Measurements from ENCODE around the gene TLR3. TPM values are rescaled to one million over a fixed set of nuclear protein-coding genes. Genes with fewer than 3 reads are reported as not detected.

Gene TLR3
- total and polyA plus RNA-seq, 2 of the 8 experiments (the other 6 are each of a cell fraction or from before 2014, with no cell fraction given), result 1.00 to 2.6 TPM

DNA sequence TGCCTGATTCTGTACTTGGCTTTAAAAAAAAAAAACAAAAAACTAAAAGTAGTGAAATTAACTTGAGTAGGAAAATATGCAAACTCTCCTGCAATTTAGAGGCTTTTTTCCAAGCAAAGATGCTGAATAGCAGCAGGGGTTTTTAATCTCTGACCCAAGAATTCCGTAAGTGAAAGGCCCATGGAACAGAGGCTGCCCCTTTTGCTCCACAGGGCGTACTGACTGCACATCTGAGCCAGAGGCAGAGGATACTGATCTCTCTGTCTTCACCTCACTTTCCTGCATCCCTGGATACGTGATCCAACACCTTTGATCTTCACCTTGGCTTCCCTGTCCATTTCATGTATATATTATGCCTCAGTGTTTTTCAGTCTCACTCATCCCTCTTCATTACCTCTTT is 39.4 kb downstream of the TLR3 start:
- Histone ChIP-seq H2BK120ac (replicated peaks; ENCODE audit: low read depth, low read length) (no peak overlapping the region), H3K56ac (replicated peaks; ENCODE audit: insufficient read length, low read depth, low read length) (no peak overlapping the region), H3K4me1 (replicated peaks in 1 of 4; ENCODE audit: control insufficient read depth in 3 of 4, insufficient read depth in 4 of 4, low read length in 3 of 4) (peaks cover 0 to 10% (median 4%) of the 10 kb centered on the region in 4 experiments; a peak in 4 of 7 replicates), H4K5ac (ENCODE audit: insufficient read length, low read depth, low read length) (no peak overlapping the region), H3K23ac (ENCODE audit: insufficient read length) (no peak overlapping the region), H3K4me3 (ENCODE audit: extremely low read depth in 1 of 4, insufficient read depth in 2 of 4, low read depth in 3 of 4, low read length in 4 of 4) (no peak overlapping the region), H3K79me2 (ENCODE audit: control insufficient read depth in 1 of 2, insufficient read depth in 2 of 2, low read length in 2 of 2) (no peaks in the 10 kb centered on the region), H2AK5ac (ENCODE audit: low read depth, low read length) (no peak overlapping the region), H2BK20ac (ENCODE audit: low read length) (peak overlapping the region; percentile 72; the same call in 1 of the 2 replicates), H4K91ac (replicated peaks; ENCODE audit: insufficient read length, low read length) (no peak overlapping the region), H3K36me3 (ENCODE audit: control insufficient read depth in 2 of 4, insufficient read depth in 4 of 4, low read length in 3 of 4) (no peaks in the 10 kb centered on the region), H2BK12ac (ENCODE audit: low read depth, low read length) (no peak overlapping the region), H3K9ac (replicated peaks in 1 of 4; ENCODE audit: extremely low read depth in 1 of 4, low read depth in 3 of 4, low read length in 3 of 4) (no peak overlapping the region), H3K14ac (ENCODE audit: insufficient read length) (no peak overlapping the region), H2BK5ac (ENCODE audit: low read depth, low read length) (no peak overlapping the region), H4K20me1 (replicated peaks in 1 of 2; ENCODE audit: control insufficient read depth in 1 of 2, insufficient read depth in 2 of 2, low read length in 2 of 2) (peaks cover 0 to 2% of the 10 kb centered on the region in 2 experiments), H4K8ac (ENCODE audit: extremely low read depth, insufficient read depth, low read length) (no peak overlapping the region), H3K79me1 (ENCODE audit: low read depth, low read length) (no peaks in the 10 kb centered on the region), H3K27me3 (replicated peaks in 1 of 4; ENCODE audit: control insufficient read depth in 3 of 4, extremely low read depth in 1 of 4, insufficient read depth in 3 of 4, low read length in 3 of 4) (peaks cover 5 to 27% (median 22%) of the 10 kb centered on the region in 4 experiments; a peak in 6 of 7 replicates), H2AFZ (ENCODE audit: low read length) (no peak overlapping the region), H3K18ac (ENCODE audit: extremely low read depth, low read length) (no peak overlapping the region), H3K23me2 (ENCODE audit: low read depth, low read length) (peaks cover 7% of the 10 kb centered on the region; the same call in 1 of the 2 replicates), H3K4me2 (ENCODE audit: insufficient read depth in 1 of 2, low read depth in 2 of 2, low read length in 2 of 2) (no peak overlapping the region), H3K9me3 (ENCODE audit: insufficient read depth in 2 of 2, low read depth in 1 of 2, low read length in 1 of 2) (no peaks in the 10 kb centered on the region), H3K27ac (ENCODE audit: low read depth, low read length) (no peak overlapping the region), H3K4ac (replicated peaks; ENCODE audit: insufficient read length, low read depth, low read length) (no peak overlapping the region), H2BK15ac (ENCODE audit: low read length) (no peak overlapping the region)
- FAIRE-seq (no peak), DNase-seq (ENCODE audit: low read depth in 1 of 2, low spot score in 2 of 2) (no peak)
- ChIA-PET POLR2A (ENCODE audit: partially characterized antibody) (interaction anchor here (0.9 to 1.7 kb wide), 2 partner anchors 10 to 26 kb away, joined by 3 read pairs; no protein-coding TSS in a partner anchor), CTCF (ENCODE audit: partially characterized antibody) (interaction anchor here (0.7 to 5.5 kb wide), 3 partner anchors 9 to 25 kb away, joined by 4 to 16 read pairs (median 5); no protein-coding TSS in a partner anchor)
- WGBS, 2 experiments (ENCODE audit: extremely low coverage in 1 of 2, insufficient coverage in 1 of 2, insufficient read length in 1 of 2, insufficient replicate concordance in 2 of 2, low coverage in 1 of 2, low lambda C conversion rate in 2 of 2, missing lambda C conversion rate in 1 of 2), result 80% methylated on average over 3 of the region's 3 CpGs; no CpG with 5 or more reads in 1 of the 2 experiments
- TF ChIP-seq, protein P1, sequence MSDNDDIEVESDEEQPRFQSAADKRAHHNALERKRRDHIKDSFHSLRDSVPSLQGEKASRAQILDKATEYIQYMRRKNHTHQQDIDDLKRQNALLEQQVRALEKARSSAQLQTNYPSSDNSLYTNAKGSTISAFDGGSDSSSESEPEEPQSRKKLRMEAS (IDR thresholded peaks at IDR 0.05), result no peak
- TF ChIP-seq RFX5 (IDR thresholded peaks at IDR 0.05; ENCODE audit: borderline replicate concordance, low read depth, low read length) (no peak), NANOG (IDR thresholded peaks at IDR 0.05; ENCODE audit: insufficient read depth, low read depth, low read length, poor library complexity, severe bottlenecking) (no peak), CBX8 (IDR thresholded peaks at IDR 0.05; ENCODE audit: borderline replicate concordance, low read depth, low read length) (no peak), TAF7 (optimal IDR thresholded peaks at IDR 0.05; ENCODE audit: borderline replicate concordance, low read depth, low read length) (no peak), HDAC6 (IDR thresholded peaks at IDR 0.05; ENCODE audit: low read depth, low read length) (no peak), FOSL1 (IDR thresholded peaks at IDR 0.05; ENCODE audit: insufficient read depth, low read depth, low read length) (no peak)
